Kidney tubule cell (primary cell): ENCODE data around the gene RAB3GAP1.
A peak's percentile ranks its signal among the peaks of the same experiment; 100 is the strongest.
"Not testable (repeated sequence)": the region's sequence is repeated elsewhere in the genome, so short reads cannot be mapped to it uniquely, and the experiment has no call there.

Experiments used
- DNase-seq: peaks from one replicate; pipeline ENCODE4 v3.0.0-alpha.2; 2018; ENCODE audit warnings: low spot score

The RAB3GAP1 gene

DNA sequence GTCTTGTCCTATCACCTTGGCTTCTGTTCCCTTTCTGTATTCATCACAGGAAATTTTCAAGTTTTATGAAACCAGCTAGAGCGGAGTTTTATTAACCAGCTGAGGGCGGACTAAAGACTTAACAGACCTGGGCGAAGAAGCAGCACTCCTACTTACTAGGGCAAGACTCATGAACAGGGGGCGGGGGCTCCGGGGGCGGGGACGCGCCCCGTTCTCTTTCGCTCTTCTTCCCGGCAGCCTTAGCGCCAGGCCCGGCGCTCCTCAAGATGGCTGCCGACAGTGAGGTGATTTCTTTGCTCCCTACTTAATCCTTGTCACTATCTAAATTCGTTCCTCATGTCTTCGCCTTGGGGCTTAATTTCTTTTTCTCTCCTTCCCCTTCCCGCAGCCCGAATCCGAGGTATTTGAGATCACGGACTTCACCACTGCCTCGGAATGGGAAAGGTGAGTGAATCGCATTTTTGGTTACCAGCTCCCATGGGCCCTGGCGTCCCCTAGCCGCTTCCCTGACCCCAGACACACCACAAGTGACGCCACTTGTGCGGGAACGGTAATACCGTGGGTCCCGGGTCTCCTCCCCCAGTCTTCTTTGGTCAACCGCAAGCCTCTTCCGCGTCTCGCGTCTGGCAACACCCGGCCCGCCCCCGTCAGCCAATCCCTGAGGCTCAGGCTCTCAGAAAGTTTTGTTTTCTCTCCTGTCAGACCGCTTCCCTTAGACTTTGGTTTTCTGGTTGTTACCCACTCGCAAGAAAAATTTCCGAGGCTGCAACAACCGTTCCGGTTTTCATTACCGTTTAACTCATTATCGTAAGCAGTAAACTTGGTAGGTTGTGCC, at the start of gene RAB3GAP1:
Gene RAB3GAP1, plus strand, starts transcription at position 251 of the 835 bp plus-strand sequence. Its CDS starts 16 bp downstream, at position 267.
- peak; percentile 87 for DNase-seq

DNA sequence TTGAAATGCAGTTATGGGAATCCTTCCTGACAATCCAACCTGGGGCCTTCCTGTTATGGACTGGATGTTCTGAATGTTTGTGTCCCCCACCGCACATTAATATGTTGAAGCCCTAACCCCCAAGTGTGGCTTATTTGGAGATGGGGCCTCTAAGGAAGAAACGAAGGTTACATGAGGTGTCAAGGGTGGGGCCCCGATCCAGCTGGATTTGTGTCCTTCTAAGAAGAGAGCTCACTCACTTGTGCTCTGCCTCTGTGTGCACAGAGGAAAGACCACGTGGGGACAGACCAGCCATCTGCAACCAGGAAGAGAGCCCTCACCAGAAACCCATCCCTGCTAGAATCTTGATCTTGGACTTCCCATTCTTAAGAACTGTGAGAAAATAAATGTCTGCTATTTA, 49.3 kb upstream of the RAB3GAP1 start:
- DNase-seq = no peak

DNA sequence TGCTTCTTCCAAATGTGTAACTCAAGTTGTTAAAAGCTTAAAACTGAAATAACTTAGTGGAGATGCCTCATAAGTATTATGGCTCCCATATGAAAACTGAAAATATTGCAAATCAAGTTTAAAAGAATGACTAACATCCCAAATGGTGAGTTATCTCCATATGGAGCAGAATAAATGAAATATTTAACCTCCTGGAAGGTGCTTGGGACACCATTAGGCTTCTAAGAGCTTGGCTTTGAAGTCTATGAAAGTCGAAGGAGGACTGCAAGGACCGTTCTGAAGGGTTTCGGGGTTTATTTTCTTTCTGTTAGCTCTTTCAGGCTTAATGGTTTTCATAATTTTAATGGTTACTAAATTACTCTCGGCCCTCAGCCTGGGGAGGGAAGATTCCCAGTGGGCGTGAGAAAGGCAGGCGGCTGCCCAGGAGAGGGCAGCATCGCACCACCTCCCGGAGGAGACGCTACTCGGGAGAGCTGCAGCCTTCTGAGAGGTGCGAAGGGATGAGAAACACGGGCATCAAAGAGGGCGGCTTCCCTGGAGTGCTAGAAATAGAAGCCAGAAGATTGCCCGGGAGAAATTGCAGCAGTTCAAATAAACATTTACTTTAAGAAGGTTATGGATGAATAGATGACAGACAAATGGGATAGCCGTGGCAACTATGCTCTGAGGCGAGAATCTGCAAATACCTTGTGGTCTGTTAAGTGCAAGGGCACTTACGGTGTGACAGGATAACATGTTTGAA, 47.9 kb upstream of the RAB3GAP1 start:
- DNase-seq = peak; percentile 74

DNA sequence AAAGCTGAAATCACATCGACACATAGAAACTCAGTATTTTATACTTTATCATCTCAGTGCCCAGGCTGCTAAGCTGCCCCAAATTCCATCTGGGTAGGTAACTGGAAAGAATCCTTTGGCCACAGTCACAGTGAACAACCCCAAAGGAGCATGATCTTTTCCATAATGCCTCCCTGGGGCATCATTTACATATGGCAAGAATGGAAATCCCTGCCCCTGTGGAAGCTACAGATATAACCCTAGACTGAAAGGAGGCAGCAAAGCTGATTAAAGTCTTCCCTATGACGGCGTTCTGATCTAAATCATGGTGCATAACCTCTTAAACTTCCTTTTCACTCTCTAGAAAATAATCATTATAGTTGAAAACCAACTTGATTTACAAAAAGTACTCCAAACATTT, 46.3 kb upstream of the RAB3GAP1 start:
- DNase-seq = no peak

DNA sequence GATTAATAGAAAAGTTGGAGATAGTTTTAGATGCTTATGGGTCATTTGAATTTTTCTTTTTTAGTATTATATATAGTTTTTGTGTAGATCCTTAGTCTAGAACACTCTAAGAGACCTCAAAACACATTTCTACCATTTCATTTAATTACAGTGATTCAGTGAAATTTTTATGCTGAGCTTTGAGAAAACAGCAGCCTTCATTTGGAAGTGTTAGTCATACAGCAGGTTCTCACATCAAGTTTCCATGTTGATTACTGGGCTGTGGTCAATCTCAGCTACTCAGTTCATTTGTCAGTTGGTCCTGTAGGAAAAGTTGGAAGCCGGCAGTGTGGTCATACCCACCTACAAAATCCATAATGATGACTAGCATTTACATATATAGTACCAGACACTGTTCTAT, 42.8 kb upstream of the RAB3GAP1 start:
- DNase-seq = no peak

DNA sequence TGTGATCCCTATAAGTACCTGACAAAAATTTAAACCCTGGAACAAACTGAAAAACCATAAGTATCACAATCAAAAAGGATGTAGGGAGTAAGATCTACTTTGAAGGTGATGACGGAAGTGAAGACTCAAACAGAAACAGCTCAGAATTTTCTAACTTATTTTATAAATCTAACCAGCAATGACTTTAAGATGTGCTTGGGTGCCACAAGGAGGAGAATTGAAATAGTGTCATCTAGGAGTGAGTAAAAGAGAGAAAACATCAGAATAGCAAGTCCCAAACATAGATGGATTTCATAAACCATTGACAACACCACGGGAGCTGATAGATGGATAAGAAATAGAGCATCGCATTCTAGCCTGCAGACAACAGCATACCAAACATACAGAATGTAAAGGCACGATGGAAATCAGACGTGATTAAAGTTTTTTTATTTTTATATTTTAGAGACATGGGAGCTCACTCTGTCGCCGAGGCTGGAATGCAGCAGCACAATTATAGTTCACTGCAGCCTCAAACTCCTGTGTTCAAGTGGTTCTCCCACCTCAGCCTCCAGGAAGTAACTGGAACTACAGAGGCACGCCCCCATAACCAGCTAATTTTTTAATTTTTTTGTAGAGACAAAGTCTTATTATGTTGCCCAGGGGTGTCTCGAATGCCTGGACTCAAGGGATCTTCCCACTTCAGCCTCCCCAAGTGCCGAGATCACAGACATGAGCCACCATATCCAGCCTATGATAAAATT, 41.7 kb upstream of the RAB3GAP1 start:
- DNase-seq = no peak

DNA sequence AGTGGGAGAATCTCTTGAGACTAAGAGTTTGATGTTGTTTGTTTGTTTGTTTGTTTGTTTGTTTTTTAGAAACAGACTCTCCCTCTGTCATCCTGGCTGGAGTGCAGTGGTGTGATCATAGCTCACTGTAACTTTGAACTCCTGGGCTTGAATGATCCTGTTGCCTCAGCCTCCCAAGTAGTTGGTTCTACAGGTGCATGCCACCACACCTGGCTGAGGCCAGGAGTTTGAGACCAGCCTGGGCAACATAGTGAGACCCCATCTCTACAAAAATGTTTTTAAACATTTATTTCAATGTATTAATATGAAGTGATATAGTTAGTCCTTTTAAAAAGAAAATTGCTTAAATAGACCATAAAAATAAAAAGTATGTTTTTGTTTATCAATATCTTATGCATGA, 40.5 kb upstream of the RAB3GAP1 start:
- DNase-seq = no peak

DNA sequence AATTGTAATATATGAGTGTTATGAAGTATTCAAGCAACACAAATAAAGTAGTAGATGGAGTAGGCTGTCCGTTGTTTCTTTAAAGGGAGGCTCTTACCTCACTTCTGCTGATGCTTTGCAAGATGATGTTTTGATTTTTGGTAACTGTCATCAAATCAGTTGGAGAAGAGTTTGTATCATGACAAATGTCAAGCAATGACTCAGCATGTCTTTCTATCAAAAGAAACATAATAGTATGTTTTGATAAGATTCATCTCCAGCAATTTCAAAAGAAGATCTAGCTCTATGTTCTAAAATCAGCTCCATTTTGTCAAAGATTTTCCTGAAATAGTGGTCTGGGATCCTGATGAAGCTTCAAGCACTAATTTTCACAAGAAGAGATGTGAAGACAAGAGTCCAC, 30.5 kb upstream of the RAB3GAP1 start:
- DNase-seq = no peak

DNA sequence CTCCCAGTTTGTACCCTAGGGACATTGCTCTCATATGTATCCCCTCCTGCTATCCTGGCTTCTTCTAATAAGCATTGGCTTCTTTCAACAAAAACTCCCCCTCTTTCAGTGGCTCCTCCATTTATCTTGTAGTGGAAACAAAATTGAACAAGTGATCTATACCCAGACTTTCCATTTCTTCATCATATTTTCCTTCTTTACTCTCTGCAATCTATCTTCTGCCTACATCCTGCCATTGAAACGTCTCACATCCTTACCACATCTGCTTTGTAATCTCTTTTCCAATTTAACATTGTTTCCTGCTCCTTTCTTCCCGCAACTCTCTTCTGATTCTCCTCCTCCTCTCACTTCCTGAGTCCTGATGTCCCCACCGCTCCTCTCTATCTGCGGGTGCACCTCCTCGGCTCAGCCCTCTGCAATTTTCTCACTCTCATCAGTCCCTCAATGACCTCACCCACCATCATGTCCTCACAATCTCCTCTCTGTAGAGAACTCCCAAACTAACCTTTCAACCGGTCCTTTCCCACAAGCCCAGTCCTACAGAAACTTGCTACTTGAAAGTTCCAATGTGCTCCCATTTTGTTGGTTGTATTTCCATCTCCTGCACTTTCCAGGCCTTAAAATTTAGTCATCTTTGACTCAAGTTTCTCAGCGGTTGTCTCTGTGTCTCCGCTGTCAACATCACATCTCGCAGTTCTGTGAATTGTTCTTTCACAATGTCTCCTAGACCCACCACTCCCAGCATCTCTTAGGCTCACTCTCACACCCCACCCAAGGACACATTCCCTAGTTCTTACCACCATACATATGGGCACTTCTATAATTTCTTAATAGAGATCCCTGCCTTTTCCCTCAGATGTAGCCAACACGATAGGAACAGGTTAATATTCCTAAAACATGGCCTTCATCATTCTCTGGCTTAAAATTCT, 28.9 kb upstream of the RAB3GAP1 start:
- no peak for DNase-seq

DNA sequence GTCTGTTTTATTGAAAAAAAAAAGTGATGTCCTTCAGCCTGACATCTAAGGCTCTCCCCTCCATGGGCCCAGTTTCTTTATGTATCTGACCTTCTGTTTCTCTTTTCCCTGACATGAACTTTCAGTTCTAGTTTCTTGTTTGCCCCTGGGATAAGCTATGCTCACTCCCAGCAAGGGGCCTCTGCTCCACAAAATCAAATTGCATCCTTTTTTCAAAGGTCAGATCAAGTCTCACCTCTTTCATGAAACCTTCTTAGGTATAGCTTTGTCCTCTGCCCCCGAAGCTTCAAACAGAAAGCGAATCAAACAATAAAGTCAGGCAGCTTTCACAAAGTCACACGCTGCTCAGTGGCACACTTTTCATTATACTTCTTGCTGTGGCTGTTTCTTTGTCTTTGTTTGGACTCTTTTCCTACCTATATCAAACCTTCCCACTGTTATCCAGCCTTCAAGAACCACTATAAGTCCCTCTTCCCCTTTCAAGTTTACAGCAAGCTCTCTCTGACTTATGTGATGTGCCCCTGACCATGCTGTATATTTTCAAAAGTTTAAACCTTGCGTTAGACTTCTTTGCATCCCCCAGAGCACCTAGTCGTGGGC, 28.1 kb upstream of the RAB3GAP1 start:
- DNase-seq = no peak

DNA sequence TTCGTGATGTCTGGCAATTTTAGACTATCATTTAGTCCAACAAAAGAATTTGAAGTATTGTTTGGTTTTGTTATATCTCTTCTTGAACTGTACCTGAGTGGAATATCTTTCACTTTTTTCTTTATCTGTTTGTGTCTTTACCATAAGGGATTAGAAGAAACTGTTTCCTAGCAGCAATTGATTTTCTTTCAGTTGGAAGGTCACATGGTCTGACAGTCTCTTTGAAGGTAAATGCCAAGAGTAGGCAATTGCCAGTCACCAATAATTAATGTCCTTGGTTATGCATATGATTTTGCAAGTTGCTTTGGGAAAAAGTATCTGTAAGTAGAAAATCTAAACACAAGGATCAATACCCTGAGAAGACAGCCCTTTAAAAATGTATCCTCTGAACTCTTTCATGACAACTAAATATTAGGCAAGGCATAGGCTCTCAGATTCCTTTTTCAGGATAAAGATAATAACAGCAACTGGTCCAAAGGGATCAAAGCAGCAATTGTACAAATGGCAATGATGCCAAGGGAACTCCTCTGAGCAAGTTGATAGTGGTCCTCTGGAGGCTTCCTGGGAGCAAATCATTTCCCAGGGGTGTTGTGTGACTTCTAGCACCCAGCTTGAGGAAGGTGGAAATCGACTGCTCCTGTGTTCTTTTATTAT, 22.5 kb upstream of the RAB3GAP1 start:
- DNase-seq = no peak

DNA sequence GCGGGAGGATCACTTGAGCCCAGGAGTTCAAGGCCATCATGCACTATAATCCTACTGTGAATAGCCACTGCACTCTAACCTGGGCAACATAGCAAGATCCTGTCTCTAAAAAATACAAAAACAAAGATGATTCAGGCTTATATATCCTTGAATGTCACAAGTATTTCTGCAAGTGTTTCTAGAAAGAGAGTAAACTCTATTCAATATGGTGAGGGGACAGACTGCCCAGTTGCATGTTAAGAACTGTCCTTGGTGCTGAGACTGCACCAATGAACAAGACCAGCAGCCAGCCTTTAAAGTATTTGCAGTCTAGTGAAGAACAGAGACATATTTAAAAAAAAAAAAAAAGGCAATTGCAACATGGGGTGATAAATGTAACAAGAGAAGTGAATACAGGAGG, 21.3 kb upstream of the RAB3GAP1 start:
- DNase-seq = peak; percentile 22

DNA sequence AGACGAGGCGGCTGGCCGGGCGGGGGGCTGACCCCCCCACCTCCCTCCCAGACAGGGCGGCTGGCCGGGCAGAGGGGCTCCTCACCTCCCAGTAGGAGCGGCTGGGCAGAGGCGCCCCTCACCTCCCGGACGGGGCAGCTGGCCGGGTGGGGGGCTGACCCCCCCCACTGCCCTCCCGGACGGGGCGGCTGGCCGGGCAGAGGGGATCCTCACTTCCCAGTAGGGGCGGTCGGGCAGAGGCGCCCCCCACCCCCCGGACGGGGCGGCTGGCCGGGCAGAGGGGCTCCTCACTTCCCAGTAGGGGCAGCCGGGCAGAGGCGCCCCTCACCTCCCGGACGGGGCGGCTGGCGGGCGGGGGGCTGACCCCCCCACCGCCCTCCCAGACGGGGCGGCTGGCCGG, 18.9 kb upstream of the RAB3GAP1 start:
- not testable (repeated sequence) for DNase-seq

DNA sequence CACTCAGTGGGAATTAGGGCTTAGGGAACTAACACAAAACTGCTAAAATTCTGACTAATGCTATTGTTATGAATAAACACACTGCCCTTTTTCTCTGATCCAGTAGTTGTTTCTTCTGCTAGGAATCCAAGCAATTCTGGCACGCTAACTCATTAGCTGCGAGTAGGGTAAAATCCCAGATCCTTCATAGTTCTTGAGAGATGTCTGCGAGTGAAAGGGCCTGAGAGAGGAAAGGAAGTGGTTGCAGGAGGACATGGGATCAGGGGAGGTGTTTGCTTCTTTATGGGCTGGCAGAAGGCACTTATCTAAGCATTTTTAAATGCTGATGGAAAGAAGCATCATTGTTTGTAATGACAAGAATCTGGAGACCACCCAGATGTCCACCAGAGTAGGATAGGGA, 14.3 kb upstream of the RAB3GAP1 start:
- peak; percentile 7 for DNase-seq

DNA sequence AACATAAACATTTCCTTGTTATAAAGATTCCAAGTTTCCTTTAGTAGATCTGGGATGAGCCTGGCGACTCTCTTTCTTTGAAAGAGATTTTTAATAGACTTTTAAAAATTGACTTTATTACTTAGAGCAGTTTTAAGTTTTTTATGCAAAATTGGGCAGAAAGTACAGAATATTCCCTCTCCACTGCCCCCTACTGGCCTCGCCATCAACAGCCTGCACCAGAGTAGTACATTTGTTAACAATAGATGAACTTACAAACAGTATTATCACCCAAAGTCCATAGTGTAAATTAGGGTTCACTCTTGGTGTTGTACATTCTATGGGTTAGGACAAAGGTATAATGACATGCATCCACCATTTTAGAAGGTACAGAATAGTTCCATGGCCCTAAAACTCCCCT, 8.7 kb upstream of the RAB3GAP1 start:
- no peak for DNase-seq

DNA sequence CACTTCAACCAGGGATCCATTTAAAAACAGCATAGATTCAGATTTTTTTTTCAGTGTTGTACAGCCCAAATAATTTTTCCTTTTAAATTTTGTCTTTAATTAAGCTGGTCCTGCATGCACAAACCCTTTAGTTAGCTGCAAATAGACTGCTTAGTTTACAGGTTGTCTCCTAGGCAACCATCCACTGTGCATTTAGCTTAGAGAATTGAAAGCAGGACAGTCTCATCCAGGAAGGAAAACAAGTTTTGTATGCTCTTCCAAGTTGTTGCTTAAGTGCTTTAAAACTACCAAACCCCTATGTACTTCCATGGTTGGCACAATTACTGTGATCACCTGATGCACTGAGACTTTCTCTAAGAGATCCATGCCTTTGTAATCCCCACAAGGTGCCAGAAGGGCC, 4.8 kb upstream of the RAB3GAP1 start, which contains the start of gene MAP3K19:
Gene MAP3K19, minus strand, starts transcription at position 148 of the 400 bp plus-strand sequence. CDS start 22,800 bp downstream, outside the sequence.
- DNase-seq = no peak

DNA sequence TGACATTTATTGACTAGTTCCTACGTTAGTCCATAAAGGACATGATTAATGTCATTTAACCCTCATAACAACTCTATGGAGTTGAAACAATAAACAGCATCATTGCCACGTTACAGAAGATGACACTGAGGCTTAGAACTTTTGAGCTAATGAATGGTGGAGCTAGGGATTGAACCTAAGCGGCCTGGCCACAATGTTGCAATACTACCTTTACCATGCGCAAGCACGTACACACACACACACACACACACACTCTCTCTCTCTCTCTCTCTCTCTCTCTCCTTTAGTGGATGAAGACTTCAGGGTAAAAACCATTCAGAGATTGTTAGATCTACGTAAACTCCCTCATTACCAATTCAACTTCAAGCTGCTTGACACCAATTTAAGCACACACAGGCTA, 4.0 kb upstream of the RAB3GAP1 start:
- no peak for DNase-seq

DNA sequence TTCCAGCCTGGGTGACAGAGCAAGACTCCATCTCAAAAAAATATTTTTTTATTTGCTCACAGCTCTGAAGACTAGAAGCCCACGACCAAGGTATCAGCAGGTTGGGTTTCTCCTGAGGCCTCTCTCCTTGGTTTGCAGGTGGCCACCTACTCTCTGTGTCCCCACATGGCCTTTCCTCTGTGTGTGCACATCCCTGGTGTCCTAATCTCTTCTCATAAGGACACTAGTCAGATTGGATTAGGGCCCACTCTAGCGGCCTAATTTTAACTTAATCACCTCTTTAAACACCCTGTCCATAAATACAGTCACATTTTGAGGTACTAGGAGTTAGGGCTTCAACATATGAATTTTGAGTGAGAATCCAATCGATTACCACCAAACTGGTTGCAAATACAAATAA, 2.0 kb upstream of the RAB3GAP1 start:
- no peak for DNase-seq

DNA sequence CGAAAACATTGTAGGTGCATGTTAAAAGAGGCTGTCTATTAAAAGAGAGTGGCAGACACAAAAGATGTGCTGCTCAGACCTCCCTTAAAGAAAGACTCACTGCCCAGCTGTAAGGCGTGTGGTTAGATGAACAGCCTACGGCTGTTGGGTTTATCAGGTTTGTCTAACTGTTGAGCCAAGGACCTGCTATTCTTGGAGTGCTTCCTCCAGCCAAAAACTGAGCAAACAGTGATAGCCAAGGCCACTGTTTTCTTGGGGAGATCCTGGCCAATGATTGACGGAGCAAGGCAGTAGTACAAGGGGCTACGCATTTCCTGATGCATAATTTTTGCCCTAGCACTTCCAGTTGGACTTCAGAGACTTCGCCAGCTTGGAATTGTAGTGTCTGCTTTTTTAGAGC, 1.4 kb upstream of the RAB3GAP1 start:
- no peak for DNase-seq

DNA sequence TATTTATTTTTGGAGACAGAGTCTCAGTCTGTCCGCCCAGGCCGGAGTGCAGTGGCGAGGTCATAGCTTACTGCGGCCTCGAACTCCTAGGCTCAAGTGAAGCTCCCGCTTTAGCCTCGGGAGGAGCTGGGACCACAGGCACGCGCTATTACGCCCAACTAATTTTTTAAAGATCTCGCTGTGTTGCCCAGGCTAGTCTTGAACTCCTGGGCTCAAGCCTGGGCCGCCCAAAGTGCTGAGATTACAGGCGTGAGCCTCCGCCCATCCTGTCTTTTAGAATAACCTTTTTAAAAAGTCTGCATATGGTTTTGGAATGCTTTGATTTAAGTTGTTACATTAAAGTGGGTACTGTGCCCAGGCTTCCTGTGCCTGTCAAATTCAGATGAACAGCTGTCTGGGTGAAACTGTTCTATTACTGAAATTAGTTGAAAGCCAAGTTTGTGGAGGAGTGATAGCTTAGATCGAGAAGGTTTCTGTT, 944 bp downstream of the RAB3GAP1 start:
- peak; percentile 22 for DNase-seq
